Keratinocyte (primary cell): ENCODE results near the gene CIDEB. TPM values are rescaled to one million over a fixed set of nuclear protein-coding genes. Genes with fewer than 3 reads are reported as not detected.

Source experiments
- DNase-seq: peaks from one replicate; pipeline ENCODE4 v3.0.0-alpha.2; 2011; ENCODE audit warnings: low read depth, missing footprints, low spot score
- FAIRE-seq: peaks from 2 replicates; lab custom pipeline; 2011; peaks lifted over from hg19 to GRCh38; lab: Jason Lieb, UNC
- H2AFZ ChIP-seq: 2 replicates; pipeline ENCODE4 v1.6.0; 2012; ENCODE audit warnings: low read length, control low read depth, inconsistent platforms; ENCODE audit not compliant: control insufficient read depth
- H3K27ac ChIP-seq: 2 replicates; pipeline ENCODE4 v1.5.1; 2011; ENCODE audit warnings: low read length; ENCODE audit not compliant: control insufficient read depth, insufficient read depth
- H3K27me3 ChIP-seq: 3 replicates; pipeline ENCODE4 v1.6.0; 2011; ENCODE audit warnings: low read length; ENCODE audit not compliant: control insufficient read depth, insufficient read depth; ENCODE audit errors: extremely low read depth
- H3K36me3 ChIP-seq, 2 experiments: 2 replicates in 1 of 2; 3 replicates in 1 of 2; pipeline ENCODE4 v1.5.1; 2011; ENCODE audit warnings: low read length in 2 of 2, mild to moderate bottlenecking in 1 of 2; ENCODE audit not compliant: control insufficient read depth in 2 of 2, insufficient read depth in 2 of 2; ENCODE audit errors: extremely low read depth in 1 of 2
- H3K4me1 ChIP-seq: 3 replicates; pipeline ENCODE4 v1.5.1; 2011; ENCODE audit warnings: low read length; ENCODE audit not compliant: control insufficient read depth, insufficient read depth; ENCODE audit errors: extremely low read depth
- H3K4me2 ChIP-seq: 3 replicates; pipeline ENCODE4 v1.6.0; 2011; ENCODE audit warnings: low read depth, low read length; ENCODE audit not compliant: control insufficient read depth, insufficient read depth; ENCODE audit errors: extremely low read depth
- H3K4me3 ChIP-seq, 3 experiments: fragments of 200-600 bp in 1 of 3; sonication (generic) in 1 of 3; 2 replicates in 2 of 3; 3 replicates in 1 of 3; pipeline ENCODE4 v1.5.1; 2011 to 2016; ENCODE audit warnings: low read length in 3 of 3, mild to moderate bottlenecking in 3 of 3, control low read depth in 2 of 3, inconsistent platforms in 1 of 3, low read depth in 1 of 3, mixed read lengths in 1 of 3, mixed run types in 1 of 3, moderate library complexity in 1 of 3; ENCODE audit not compliant: control insufficient read depth in 2 of 3, insufficient read depth in 2 of 3; ENCODE audit errors: extremely low read depth in 1 of 3
- H3K79me2 ChIP-seq: 2 replicates; pipeline ENCODE4 v1.6.0; 2012; ENCODE audit warnings: low read length; ENCODE audit not compliant: control insufficient read depth, insufficient read depth
- H3K9ac ChIP-seq: 3 replicates; pipeline ENCODE4 v1.6.0; 2011; ENCODE audit warnings: low read length; ENCODE audit not compliant: control insufficient read depth, insufficient read depth; ENCODE audit errors: extremely low read depth
- H3K9me1 ChIP-seq: 3 replicates; pipeline ENCODE4 v1.6.0; 2011; ENCODE audit warnings: low read length; ENCODE audit not compliant: control insufficient read depth, insufficient read depth; ENCODE audit errors: extremely low read depth
- H3K9me3 ChIP-seq: 2 replicates; pipeline ENCODE4 v1.5.1; 2012; ENCODE audit warnings: low read depth, low read length; ENCODE audit not compliant: control insufficient read depth
- H4K20me1 ChIP-seq: 3 replicates; pipeline ENCODE4 v1.6.0; 2011; ENCODE audit warnings: low read length; ENCODE audit not compliant: control insufficient read depth, insufficient read depth; ENCODE audit errors: extremely low read depth
- CTCF ChIP-seq, 3 experiments: IDR thresholded peaks in 1 of 3; conservative IDR thresholded peaks in 1 of 3; optimal IDR thresholded peaks in 1 of 3; 2 replicates in 2 of 3; 3 replicates in 1 of 3; pipeline versions ENCODE3 to v1.5.1; 2011; ENCODE audit warnings: low read length in 3 of 3, mild to moderate bottlenecking in 3 of 3, moderate library complexity in 2 of 3, control low read depth in 1 of 3, inconsistent platforms in 1 of 3; ENCODE audit not compliant: insufficient read depth in 2 of 3; ENCODE audit errors: extremely low read depth in 1 of 3
- EZH2 ChIP-seq: IDR thresholded peaks from one replicate; pipeline ENCODE4 v1.6.1; 2012; ENCODE audit warnings: inconsistent platforms, mild to moderate bottlenecking, low read length, moderate library complexity
- dilution Hi-C: fragments of 300-500 bp; cut with MboI; formaldehyde crosslinking; loops from one replicate; pipeline ENCODE4 v1.7.0; 2020; ENCODE audit warnings: low sequenced_read_pairs; ENCODE audit not compliant: extremely low pct_ligation_motif_present
- polyA plus RNA-seq, 5 experiments: library from polyadenylated mRNA; depleted of rRNA in 3 of 5; stranded (reverse) in 3 of 5; stranded (forward) in 1 of 5; unstranded in 1 of 5; fragments of >200 nt; gene quantifications; 1 replicate in 1 of 5; 2 replicates in 3 of 5; 3 replicates in 1 of 5; pipeline versions ENCODE4 v1.2.1 to v1.2.3, GENCODE V29; 2011 to 2012; ENCODE audit warnings: missing spikeins in 2 of 5, low read depth in 1 of 5, low replicate concordance in 1 of 5

CIDEB gene
- polyA plus RNA-seq, 1 donor (not counting 4 experiments of a cell fraction or from before 2014, with no cell fraction given): 3.7 TPM

- Histone ChIP-seq H3K27me3 (no peaks in the 10 kb centered on the region), H3K9me1 (no peaks in the 10 kb centered on the region), H3K27ac (no peak overlapping the region), H3K36me3 (peaks cover 8 to 11% of the 10 kb centered on the region in 2 experiments), H3K4me3 (no peak overlapping the region), H4K20me1 (no peaks in the 10 kb centered on the region), H2AFZ (no peak overlapping the region), H3K79me2 (no peaks in the 10 kb centered on the region), H3K4me2 (no peak overlapping the region), H3K9ac (no peak overlapping the region), H3K4me1 (peaks cover 11% of the 10 kb centered on the region), H3K9me3 (no peaks in the 10 kb centered on the region)
- dilution Hi-C loops: no loop called here
- no peak for DNase-seq
- FAIRE-seq: no peak
- TF ChIP-seq EZH2 (no peak), CTCF (optimal IDR thresholded peaks at IDR 0.05 in 1 of 3, IDR thresholded peaks at IDR 0.05 in 1 of 3, conservative IDR thresholded peaks at IDR 0.05 in 1 of 3; ENCODE audit: extremely low read depth in 1 of 3, insufficient read depth in 2 of 3, low read length in 3 of 3) (no peak)
Observed at GRCh38 chr14:24285351-24285750, 22.4 kb downstream of the CIDEB start.

- H3K4me3 ChIP-seq: no peak overlapping the region
- H2AFZ ChIP-seq: no peak overlapping the region
- no peaks in the 10 kb centered on the region for H4K20me1 ChIP-seq
- no peak for TF ChIP-seq EZH2
- TF ChIP-seq CTCF (optimal IDR thresholded peaks at IDR 0.05 in 1 of 3, IDR thresholded peaks at IDR 0.05 in 1 of 3, conservative IDR thresholded peaks at IDR 0.05 in 1 of 3; ENCODE audit: extremely low read depth in 1 of 3, insufficient read depth in 2 of 3, low read length in 3 of 3): no peak
- H3K79me2 ChIP-seq: no peaks in the 10 kb centered on the region
- DNase-seq (no peak), FAIRE-seq (no peak)
- H3K36me3 ChIP-seq: peaks cover 2 to 4% of the 10 kb centered on the region in 2 experiments
- H3K4me1 ChIP-seq: peaks cover 14% of the 10 kb centered on the region
- no peak overlapping the region for H3K4me2 ChIP-seq
- no peaks in the 10 kb centered on the region for H3K9me1 ChIP-seq
- H3K27ac ChIP-seq: no peak overlapping the region
- H3K27me3 ChIP-seq: no peaks in the 10 kb centered on the region
- no peaks in the 10 kb centered on the region for H3K9me3 ChIP-seq
- H3K9ac ChIP-seq: no peak overlapping the region
- dilution Hi-C loops: no loop called here
Observed at GRCh38 chr14:24284501-24285035, 23.2 kb downstream of the CIDEB start.
